ENCODE data around the gene C10orf90.

DNA sequence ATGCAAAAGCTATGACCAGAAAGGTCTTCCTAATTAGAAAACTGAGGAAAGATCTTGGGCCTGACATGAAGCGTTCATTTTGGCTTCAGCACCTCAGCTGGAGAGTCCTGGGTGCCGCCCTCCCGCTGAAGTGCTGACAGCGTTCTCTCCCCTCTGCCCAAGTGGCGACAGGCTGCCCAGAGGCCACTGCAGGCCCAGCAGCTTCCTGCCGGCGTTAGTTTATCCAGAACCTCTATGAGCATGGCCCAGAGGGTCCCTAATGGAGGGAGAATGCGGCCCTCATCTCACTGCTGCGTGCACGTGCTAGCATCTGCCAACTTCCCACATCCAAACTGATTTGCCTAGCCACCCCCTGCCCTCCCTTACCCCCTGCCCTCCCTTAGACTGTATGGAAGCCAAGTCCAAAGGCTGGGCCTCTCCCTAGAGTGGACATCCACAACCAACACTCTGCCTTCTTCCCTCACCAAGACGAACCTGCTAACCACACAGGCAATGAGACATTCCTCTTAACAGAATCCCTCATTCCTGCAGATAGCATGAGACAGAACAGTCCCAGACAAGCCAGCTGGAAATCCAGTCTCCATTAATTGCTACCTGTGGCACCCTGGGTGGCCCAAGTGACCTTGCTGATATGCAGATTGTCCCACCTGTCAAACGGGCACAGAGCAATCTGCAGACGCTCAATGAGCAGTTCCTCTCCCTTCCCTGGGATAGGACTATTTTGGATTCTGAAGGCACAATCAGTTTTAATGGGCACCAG, 108.4 kb downstream of the C10orf90 start:
- TF ChIP-seq, protein P1, sequence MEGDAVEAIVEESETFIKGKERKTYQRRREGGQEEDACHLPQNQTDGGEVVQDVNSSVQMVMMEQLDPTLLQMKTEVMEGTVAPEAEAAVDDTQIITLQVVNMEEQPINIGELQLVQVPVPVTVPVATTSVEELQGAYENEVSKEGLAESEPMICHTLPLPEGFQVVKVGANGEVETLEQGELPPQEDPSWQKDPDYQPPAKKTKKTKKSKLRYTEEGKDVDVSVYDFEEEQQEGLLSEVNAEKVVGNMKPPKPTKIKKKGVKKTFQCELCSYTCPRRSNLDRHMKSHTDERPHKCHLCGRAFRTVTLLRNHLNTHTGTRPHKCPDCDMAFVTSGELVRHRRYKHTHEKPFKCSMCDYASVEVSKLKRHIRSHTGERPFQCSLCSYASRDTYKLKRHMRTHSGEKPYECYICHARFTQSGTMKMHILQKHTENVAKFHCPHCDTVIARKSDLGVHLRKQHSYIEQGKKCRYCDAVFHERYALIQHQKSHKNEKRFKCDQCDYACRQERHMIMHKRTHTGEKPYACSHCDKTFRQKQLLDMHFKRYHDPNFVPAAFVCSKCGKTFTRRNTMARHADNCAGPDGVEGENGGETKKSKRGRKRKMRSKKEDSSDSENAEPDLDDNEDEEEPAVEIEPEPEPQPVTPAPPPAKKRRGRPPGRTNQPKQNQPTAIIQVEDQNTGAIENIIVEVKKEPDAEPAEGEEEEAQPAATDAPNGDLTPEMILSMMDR (IDR thresholded peaks at IDR 0.05) = no peak
- no peak for TF ChIP-seq POLR2A (IDR thresholded peaks at IDR 0.05)

Data from esophagus squamous epithelium (tissue), 4 donors.